Stimulated activated CD8-positive, alpha-beta memory T cell treated with anti-CD3 and anti-CD28 coated beads, Interleukin-2, amount 100 ng/mL, for 48 hours (primary cell): ENCODE results near the gene SLC25A21.
"Not testable (repeated sequence)": the region's sequence is repeated elsewhere in the genome, so short reads cannot be mapped to it uniquely, and the experiment has no call there.

Source experiments
- DNase-seq, 2 donors: peaks; one replicate each; pipeline ENCODE4 v3.0.0-alpha.2; 2020; ENCODE audit warnings: low read depth in 2 of 2

SLC25A21 gene

GRCh38 chr14:36713960-36714703, 458.3 kb downstream of the SLC25A21 start:
- DNase-seq: no peak

DNA sequence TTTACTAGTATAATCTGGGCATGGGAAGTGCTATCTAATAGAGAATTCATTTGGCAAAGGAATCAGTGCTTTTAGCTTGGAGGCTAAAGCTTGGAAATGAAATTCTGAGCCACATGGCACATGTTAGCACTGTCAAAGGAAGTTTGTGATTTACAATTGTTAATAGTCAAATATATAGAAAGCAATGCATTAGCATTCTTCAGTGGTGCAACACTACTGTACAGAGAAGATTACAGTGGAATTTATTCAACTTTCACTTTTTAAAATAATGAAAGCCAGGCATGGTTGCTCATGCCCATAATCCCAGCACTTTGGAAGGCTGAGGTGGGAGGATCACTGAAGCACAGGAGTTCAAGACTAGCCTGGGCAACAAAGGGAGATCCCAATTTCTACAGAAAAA, 464.8 kb downstream of the SLC25A21 start:
- no peak for DNase-seq

DNA sequence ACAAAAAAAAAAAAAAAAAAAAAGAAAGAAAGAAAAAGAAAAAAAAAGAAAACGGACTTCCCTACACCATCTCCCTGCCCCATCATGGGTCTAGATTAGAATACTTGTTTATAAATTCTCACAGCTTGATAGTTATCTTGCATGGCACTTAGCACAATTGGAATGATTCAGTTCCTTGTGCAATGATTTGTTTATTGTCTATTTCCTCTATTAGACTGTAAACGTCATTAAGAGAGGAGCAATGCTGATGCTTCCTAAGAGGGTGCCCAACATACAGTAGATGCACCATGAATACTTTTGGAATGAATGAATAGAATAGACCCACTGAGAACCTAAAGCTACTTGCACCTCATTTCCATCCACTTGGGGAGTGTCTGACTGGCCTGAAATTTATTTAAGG, 469.9 kb downstream of the SLC25A21 start:
- DNase-seq: no peak

GRCh38 chr14:36701132-36701531, 471.3 kb downstream of the SLC25A21 start:
- no peak for DNase-seq

DNA sequence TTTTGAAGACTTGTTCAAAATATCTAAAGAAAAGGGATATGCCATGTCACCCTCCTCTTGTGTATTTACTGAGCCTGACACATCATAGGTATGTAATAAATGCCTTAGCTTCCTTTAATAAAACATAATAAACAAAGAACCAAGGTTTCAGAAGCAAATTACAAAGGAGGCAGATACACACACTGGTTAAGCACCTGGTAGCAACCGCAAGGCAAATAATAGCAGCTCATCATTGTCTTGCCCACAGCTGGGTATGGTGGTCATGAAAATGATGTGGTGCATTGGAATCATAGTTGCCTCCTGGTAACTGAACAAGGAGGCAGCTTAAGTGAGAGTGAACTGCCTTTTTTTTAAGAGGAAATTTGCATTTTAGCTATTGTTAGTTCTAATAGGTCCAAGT, 471.8 kb downstream of the SLC25A21 start:
- DNase-seq: no peak

DNA sequence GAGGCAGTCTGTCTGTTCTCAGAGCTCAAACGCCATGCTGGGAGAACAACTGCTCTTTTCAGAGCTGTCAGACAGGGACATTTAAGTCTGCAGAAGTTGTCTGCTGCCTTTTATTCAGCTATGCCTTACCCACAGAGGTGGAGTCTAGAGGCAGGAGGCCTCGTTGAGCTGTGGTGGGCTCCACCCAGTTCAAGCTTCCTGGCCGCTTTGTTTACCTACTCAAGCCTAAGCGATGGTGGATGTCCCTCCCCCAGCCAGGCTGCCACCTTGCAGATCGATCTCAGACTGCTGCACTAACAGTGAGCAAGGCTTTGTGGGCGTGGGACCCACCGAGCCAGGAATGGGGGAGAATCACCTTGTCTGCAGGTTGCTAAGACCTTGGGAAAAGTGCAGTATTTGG, 473.0 kb downstream of the SLC25A21 start:
- DNase-seq: not testable (repeated sequence)

DNA sequence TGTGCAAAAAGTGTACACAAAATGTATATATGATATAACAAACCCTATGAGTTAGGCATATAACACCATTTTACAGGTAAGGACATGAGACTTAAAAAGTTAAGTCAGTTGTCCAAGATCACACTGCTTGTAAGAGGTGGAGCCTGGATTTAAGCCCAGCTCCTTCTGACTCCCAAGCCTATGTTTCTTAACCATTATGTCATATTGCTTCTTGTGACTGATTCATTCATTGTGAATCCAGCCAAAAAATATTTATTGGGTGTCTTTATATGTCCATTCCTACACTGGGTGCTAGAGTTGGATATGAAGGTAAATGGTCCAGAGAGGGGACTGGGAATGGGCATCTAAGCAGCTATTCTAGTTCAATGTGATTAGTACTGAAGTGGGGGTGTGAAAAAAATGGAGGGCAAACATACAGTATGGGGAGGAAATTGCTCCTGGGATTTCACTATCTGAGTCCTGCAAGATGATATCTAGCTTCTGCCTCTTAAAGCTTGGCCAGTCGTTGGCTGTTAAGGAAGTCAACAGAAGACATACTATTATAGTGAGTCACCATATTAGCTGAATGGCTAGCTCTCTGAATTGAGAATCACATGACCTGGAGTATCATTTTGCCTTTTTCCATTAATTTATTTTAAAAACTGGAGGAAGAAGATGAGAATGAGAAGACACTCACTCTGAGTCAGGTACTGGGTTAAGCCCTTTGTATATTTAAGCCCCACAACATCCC, 481.9 kb downstream of the SLC25A21 start:
- DNase-seq: no peak

GRCh38 chr14:36684946-36685345, 487.5 kb downstream of the SLC25A21 start:
- no peak for DNase-seq

- DNase-seq: no peak
Measured at GRCh38 chr14:36683083-36683724, 489.2 kb downstream of the SLC25A21 start.

DNA sequence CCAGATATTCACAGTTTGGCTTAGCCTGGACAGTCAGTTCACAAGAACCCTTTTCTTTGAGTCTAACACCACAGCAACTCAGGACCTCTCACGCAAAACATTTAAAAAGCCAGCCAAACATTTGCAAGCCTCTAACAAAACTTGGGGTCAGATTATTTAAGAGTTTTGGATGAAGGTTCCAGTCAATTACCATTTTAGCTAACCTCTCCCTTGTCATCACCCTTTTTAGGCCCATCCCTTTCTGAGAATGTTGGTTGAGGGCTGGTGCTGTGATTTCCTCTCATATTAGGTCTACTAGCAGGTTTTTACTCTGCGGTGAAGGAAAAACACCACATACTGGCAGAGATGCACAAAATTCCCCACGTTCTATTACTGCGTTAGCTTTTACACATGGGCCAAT, 490.1 kb downstream of the SLC25A21 start:
- no peak for DNase-seq

DNA sequence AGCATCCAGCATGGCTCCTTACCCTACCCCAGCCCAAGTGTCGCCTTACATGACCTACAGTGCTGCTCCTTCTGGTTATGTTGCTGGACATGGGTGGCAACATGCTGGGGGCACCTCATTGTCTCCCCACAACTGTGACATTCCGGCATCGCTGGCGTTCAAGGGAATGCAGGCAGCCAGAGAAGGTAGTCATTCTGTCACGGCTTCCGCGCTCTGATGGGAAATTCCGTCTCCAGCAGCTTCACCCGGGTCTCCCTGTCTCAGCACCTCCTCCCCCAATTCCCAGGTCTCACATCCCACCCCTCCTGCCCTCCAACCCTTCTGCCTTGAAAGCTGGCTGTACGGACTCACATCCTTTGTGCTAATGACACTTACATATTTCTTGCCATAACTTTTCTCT, 496.2 kb downstream of the SLC25A21 start:
- DNase-seq: no peak

DNA sequence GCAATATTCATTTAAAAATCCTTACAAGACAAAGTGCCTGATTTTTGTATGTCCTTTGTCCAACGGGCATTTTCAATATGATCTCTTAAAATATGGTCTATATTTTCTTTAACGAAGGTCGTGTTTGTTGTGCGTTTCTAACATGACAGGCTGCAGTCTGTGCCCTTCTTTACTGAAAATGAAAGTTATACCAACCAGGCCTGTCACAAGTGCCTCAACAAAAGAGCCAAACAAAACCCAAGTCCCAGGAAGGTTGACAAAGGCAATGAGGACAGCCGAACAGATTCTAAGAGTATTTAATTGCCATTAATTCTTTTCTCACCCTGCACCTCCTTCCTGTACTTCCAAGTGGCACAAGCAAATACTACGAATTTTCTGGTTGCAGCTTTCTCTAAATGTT, 496.8 kb downstream of the SLC25A21 start:
- no peak for DNase-seq

DNA sequence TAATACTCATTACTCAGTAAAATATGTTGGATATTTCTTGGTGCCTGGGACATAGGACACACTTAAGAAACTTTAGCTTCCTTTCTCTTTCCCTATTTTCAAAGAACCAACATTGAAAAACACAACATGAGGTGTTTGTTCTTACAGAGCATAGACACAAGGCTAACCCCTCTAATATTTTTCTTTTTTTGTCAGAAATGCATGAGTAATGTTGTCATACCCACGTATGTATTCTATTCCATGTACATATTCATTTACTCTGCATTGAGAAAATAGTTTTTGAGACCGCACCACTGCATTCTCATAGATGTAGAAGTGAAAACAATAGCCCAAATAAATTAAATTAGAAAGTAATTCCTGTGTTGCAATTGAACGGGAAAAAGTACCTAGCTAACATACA, 497.7 kb downstream of the SLC25A21 start:
- DNase-seq: no peak

DNA sequence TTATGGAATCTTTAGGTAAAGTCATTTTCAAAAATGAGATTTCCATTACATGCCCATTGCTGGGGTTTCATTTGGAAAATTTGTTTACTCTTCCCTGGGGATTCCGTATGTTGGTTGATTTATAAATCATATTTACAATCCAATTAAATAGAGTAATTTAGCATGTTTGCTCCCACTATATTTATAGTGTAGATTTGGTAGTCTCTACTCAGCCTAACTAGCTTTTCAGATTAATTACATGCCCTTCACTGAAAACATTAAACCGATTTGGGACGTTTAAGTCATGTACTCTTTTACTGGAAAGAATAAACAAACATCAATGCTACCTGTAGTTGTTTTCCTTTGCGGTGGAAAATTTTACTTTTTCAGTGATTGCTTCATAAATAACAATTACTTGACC, 500.3 kb downstream of the SLC25A21 start:
- no peak for DNase-seq

DNA sequence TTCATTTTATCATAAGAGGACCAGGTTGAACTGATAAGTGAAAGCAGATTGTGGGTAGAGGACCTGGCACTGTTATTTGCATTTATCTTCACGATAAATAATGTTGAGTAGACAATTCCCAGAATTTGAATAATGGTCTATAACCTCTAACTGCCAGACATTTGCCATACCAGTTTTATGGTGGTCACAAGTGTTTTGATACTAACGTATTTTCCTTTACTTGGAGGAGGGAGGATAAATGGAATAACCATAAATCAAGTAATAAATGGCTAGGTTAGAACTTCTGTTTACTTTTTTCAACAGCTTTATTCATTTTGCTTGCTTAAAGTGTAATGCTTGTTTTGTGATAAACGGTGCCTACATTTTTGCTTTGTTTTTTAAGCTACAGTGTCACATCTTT, 501.3 kb downstream of the SLC25A21 start:
- DNase-seq: no peak

DNA sequence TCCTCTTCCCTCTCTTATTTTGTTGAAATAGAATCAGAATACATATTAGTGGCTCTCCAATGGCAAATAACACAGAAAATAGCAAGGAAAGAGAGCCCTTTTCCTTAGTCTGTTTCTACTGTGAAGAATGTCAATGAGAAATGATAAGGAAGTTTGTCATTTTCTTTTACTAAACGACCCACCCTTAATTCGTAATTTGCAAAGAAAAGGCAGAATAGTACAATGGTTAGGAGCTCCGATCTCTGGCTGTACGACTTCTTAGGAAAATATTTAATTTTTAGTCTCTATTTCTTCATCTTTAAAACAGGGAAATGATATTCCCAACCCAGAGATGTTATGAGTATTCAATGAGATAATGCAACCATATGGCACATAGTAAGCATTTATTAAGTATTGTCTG, 504.7 kb downstream of the SLC25A21 start:
- DNase-seq: no peak

DNA sequence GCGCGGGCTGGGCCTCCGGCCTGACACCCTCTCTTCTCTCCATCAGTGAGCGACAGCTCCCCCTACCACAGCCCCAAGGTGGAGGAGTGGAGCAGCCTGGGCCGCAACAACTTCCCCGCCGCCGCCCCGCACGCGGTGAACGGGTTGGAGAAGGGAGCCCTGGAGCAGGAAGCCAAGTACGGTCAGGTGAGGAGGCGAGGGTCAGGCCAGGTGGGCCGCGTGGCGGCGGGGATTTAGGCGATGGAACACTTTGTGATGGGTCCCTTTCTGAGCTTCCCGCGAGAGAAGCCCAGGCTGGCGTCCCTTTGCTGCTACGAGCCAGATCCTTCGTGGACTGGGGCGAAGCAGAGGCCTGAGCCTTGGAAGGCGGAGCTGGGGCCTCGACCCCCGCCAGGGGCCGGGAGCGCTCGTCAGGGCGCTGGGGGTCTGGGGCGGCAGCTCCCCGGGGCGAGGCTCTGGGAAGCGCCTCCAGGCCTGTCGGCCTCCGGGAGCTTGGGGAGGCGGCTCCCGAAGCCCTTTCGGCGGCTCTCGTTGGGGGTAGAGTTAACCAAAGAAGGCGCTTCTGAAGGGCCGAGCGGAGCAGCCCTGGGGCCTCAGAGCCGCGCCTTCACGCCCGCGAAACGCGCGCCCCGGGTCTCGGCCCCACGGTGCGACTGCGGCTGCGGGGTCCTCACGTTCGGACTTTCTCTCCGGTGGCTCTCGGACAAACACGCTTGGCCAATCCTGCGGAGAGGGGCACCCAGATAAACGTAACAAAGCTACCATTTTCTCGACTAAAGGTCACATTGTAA, 505.8 kb downstream of the SLC25A21 start:
- no peak for DNase-seq

GRCh38 chr14:36665887-36666415, 506.5 kb downstream of the SLC25A21 start:
- DNase-seq: no peak

- no peak for DNase-seq
Measured at GRCh38 chr14:36664322-36665193, 507.8 kb downstream of the SLC25A21 start.

DNA sequence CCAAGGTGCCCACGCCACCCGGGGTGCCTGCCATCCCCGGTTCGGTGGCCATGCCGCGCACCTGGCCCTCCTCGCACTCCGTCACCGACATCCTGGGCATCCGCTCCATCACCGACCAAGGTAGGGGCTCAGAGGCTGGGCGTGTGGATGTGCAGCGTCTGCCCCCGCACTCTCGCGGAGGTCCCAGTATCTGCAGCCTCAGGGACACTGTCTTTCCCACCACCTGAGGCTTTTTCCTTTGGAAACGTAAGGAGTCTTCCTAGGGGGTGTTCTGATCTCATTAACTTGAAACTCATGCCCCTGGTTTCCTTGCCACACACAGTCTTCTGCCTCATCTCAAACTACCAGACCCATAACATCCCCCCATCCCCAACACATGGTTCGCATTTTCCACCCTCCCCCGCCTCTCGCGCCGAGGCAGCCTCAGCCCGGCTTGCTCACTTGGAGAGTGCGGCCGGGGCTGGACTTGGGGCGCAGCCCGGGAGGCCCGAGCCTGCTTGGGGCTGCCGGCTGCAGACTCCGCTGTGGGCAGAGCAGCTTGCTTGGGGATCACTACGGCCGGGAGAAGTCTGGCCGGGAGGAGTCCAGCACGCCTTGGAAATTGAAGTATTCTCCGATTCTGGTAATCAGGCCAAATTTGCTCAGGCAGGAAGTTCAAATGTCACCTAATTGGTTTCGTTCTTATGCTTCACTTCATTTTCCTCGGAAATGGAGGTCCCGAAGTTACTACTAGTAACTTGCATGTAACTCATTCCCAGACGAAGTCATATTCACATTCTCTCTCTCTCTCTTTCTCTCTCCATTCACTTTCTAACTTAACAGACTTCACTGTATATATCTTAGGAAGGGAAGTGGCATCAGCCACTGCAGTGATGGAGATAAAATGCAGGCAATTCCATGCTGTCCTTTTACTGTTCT, 508.7 kb downstream of the SLC25A21 start:
- DNase-seq: no peak
